Suprapubic skin (tissue), 4 donors: ENCODE measurements around the gene GAS6. TPM values are rescaled to one million over a fixed set of nuclear protein-coding genes. Genes with fewer than 3 reads are reported as not detected.

Experiments used
- DNase-seq, 2 donors: peaks; one replicate each; pipeline ENCODE4 v3.0.0-alpha.2; 2019; ENCODE audit warnings: low spot score in 2 of 2
- H3K27ac ChIP-seq: fragments of 200-600 bp; sonication (generic); one replicate; pipeline ENCODE4 v1.5.1; 2019
- H3K27me3 ChIP-seq: fragments of 200-600 bp; sonication (generic); one replicate; pipeline ENCODE4 v1.5.1; 2019
- H3K36me3 ChIP-seq: fragments of 200-600 bp; sonication (generic); one replicate; pipeline ENCODE4 v1.5.1; 2019
- H3K4me1 ChIP-seq: fragments of 200-600 bp; sonication (generic); one replicate; pipeline ENCODE4 v1.5.1; 2019
- H3K4me3 ChIP-seq: fragments of 200-600 bp; sonication (generic); one replicate; pipeline ENCODE4 v1.5.1; 2019; ENCODE audit warnings: mild to moderate bottlenecking
- H3K9me3 ChIP-seq: fragments of 200-600 bp; sonication (generic); one replicate; pipeline ENCODE4 v1.5.1; 2019
- CTCF ChIP-seq, 2 donors: fragments of 200-600 bp in 1 of 2; fragments of 450-650 bp in 1 of 2; sonication (generic) in 1 of 2; IDR thresholded peaks; one replicate each; pipeline ENCODE4 v1.5.1; 2016 to 2019; ENCODE audit warnings: antibody characterized with exemption in 2 of 2, mild to moderate bottlenecking in 1 of 2, moderate library complexity in 1 of 2
- EP300 ChIP-seq: sonication (generic); formaldehyde crosslinking; IDR thresholded peaks from one replicate; pipeline ENCODE4 v1.6.1; 2017; ENCODE audit warnings: antibody characterized with exemption
- POLR2A ChIP-seq, 2 donors: fragments of 450-650 bp; IDR thresholded peaks; one replicate each; pipeline ENCODE4 v1.6.1; 2017; ENCODE audit warnings: antibody characterized with exemption in 2 of 2, mild to moderate bottlenecking in 2 of 2, moderate library complexity in 2 of 2
- POLR2AphosphoS5 ChIP-seq, 3 donors: sonication (generic); formaldehyde crosslinking; IDR thresholded peaks; one replicate each; pipeline ENCODE4 v1.6.1; 2017; ENCODE audit warnings: antibody characterized with exemption in 3 of 3
- WGBS: methylation state at CpG from one replicate; pipeline ENCODE4 v1.1.5; 2018; 5-methylcytosine and 5-hydroxymethylcytosine counted together
- total RNA-seq, 4 donors: library from RNA; depleted of rRNA; stranded (reverse); fragments of >200 nt; gene quantifications; one replicate each; pipeline ENCODE4 v1.1.0, GENCODE V29; 2016

Gene GAS6
- total RNA-seq, 4 donors from 2014 or later, result 175 to 286 (median 224) TPM

GRCh38 chr13:113879494-113880360 is 15.9 kb upstream of the GAS6 start:
- H3K27me3 ChIP-seq, result no peaks in the 10 kb centered on the region
- H3K4me3 ChIP-seq, result no peak overlapping the region
- TF ChIP-seq POLR2AphosphoS5 (IDR thresholded peaks at IDR 0.05) (no peak), CTCF (IDR thresholded peaks at IDR 0.05) (no peak), POLR2A (IDR thresholded peaks at IDR 0.05) (no peak), EP300 (no peak)
- H3K36me3 ChIP-seq, result no peaks in the 10 kb centered on the region
- H3K9me3 ChIP-seq, result no peaks in the 10 kb centered on the region
- H3K4me1 ChIP-seq, result peaks cover 29% of the 10 kb centered on the region
- DNase-seq, result no peak
- no peak overlapping the region for H3K27ac ChIP-seq
- 78% methylated on average over 11 of the region's 11 CpGs for WGBS

- H3K27ac ChIP-seq, result no peak overlapping the region
- no peak for DNase-seq
- H3K36me3 ChIP-seq, result no peaks in the 10 kb centered on the region
- no peaks in the 10 kb centered on the region for H3K27me3 ChIP-seq
- no peaks in the 10 kb centered on the region for H3K9me3 ChIP-seq
- no peak overlapping the region for H3K4me3 ChIP-seq
- no peak for TF ChIP-seq POLR2A (IDR thresholded peaks at IDR 0.05)
- no peak for TF ChIP-seq CTCF (IDR thresholded peaks at IDR 0.05)
- TF ChIP-seq EP300, result no peak
- no peak for TF ChIP-seq POLR2AphosphoS5 (IDR thresholded peaks at IDR 0.05)
- H3K4me1 ChIP-seq, result peaks cover 29% of the 10 kb centered on the region
- WGBS, result 80% methylated on average over 7 of the region's 7 CpGs
Measured at GRCh38 chr13:113879017-113879416, 15.1 kb upstream of the GAS6 start.

DNA sequence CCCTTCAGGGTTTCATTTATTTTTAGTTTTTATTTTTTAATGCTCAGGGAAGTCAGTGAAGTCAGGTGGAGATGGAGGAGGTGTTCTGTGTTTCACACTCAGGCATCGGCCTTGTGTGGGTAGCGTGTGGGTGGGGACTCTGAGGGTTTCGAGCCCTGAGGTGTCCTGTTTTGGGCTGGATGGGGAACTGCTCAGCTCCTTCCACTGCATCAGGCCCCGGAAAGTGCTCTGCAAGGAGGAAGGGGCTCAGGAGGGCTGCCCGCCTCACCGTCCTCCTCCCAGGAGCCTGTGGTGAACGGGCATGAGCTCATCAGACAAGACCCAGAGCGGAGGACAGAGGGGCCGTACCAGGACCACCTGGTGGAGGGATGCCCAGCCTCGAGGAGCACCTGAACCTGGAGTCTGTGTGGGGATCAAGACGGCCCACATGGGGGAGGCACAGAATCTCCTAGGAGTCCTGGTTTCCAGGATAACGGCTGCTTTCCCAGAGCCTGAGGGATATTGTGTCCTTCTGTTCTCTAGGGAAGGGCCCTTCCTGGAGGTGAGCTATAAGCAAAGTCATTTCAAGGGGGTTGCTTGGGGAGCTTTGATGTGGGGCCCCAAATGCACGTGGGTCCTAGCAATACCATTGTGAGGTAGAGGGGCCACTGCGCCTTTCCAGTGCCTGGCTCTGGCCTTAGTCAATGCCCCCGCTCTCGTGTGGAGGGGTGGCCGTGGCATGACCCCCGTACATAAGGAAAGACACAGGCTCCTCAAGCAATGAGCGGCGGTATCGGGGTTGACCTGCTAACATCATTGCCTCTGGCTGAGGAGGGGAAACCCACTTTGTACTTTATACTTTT is 13.5 kb upstream of the GAS6 start:
- DNase-seq, result no peak
- H3K36me3 ChIP-seq, result no peaks in the 10 kb centered on the region
- H3K27ac ChIP-seq, result no peak overlapping the region
- peaks cover 24% of the 10 kb centered on the region for H3K4me1 ChIP-seq
- H3K9me3 ChIP-seq, result no peaks in the 10 kb centered on the region
- no peaks in the 10 kb centered on the region for H3K27me3 ChIP-seq
- no peak overlapping the region for H3K4me3 ChIP-seq
- TF ChIP-seq CTCF (IDR thresholded peaks at IDR 0.05) (no peak), POLR2AphosphoS5 (IDR thresholded peaks at IDR 0.05) (no peak), EP300 (no peak), POLR2A (IDR thresholded peaks at IDR 0.05) (no peak)
- 86% methylated on average over 16 of the region's 21 CpGs for WGBS

- no peaks in the 10 kb centered on the region for H3K27me3 ChIP-seq
- no peak for TF ChIP-seq POLR2AphosphoS5 (IDR thresholded peaks at IDR 0.05)
- no peak for TF ChIP-seq EP300
- no peak for TF ChIP-seq CTCF (IDR thresholded peaks at IDR 0.05)
- no peak for TF ChIP-seq POLR2A (IDR thresholded peaks at IDR 0.05)
- no peaks in the 10 kb centered on the region for H3K36me3 ChIP-seq
- no peak for DNase-seq
- H3K27ac ChIP-seq, result no peak overlapping the region
- H3K4me3 ChIP-seq, result no peak overlapping the region
- no peaks in the 10 kb centered on the region for H3K9me3 ChIP-seq
- WGBS, result 93% methylated on average over 8 of the region's 18 CpGs
- H3K4me1 ChIP-seq, result peaks cover 16% of the 10 kb centered on the region
Measured at GRCh38 chr13:113876346-113877148, 12.7 kb upstream of the GAS6 start.
